IPS-15b (cell line): Measurements from ENCODE around the gene MTFMT.
A peak's percentile ranks its signal among the peaks of the same experiment; 100 is the strongest.
"Not testable (repeated sequence)": the region's sequence is repeated elsewhere in the genome, so short reads cannot be mapped to it uniquely, and the experiment has no call there.

Experiments used
- H3K27me3 ChIP-seq: one replicate; pipeline ENCODE4 v1.6.1; 2013; ENCODE audit warnings: low read length; ENCODE audit not compliant: control insufficient read depth, insufficient read depth
- H3K36me3 ChIP-seq: one replicate; pipeline ENCODE4 v1.6.1; 2013; ENCODE audit warnings: low read length; ENCODE audit not compliant: control insufficient read depth, insufficient read depth
- H3K4me1 ChIP-seq: one replicate; pipeline ENCODE4 v1.6.1; 2013; ENCODE audit warnings: mild to moderate bottlenecking, low read length; ENCODE audit not compliant: control insufficient read depth, insufficient read depth
- H3K4me3 ChIP-seq: one replicate; pipeline ENCODE4 v1.5.1; 2013; ENCODE audit warnings: low read depth, low read length
- H3K9ac ChIP-seq: one replicate; pipeline ENCODE4 v1.6.1; 2013; ENCODE audit warnings: low read depth, mild to moderate bottlenecking, low read length
- H3K9me3 ChIP-seq: one replicate; pipeline ENCODE4 v1.6.1; 2013; ENCODE audit warnings: mild to moderate bottlenecking, low read length; ENCODE audit not compliant: control insufficient read depth, insufficient read depth

Gene MTFMT

DNA sequence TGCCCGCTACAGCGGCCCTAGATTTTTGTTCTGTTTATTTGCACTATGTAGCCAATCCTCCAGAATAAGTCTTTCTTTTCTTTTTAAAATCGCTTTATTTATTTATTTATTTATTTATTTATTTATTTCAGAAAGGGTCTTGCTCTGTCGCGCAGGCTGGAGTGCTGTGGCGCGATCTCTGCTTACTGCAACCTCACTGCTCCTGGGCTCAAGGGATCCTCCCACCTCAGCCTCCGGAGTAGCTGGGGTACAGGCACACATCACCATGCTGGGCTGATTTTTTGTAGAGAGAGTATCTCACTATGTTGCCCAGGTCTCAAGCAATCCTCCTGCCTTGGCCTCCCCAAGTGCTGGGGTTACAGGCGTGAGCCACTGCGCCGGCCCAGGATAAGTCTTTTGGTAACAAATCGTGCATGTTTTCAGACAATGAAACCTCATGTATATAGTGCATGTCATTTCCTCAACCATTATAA, 333 bp upstream of the MTFMT start:
- no peaks in the 10 kb centered on the region for H3K36me3 ChIP-seq
- no peaks in the 10 kb centered on the region for H3K9me3 ChIP-seq
- H3K4me3 ChIP-seq: peak overlapping the region; percentile 91
- H3K27me3 ChIP-seq: peaks cover 2% of the 10 kb centered on the region
- H3K9ac ChIP-seq: no peak overlapping the region
- H3K4me1 ChIP-seq: no peaks in the 10 kb centered on the region

DNA sequence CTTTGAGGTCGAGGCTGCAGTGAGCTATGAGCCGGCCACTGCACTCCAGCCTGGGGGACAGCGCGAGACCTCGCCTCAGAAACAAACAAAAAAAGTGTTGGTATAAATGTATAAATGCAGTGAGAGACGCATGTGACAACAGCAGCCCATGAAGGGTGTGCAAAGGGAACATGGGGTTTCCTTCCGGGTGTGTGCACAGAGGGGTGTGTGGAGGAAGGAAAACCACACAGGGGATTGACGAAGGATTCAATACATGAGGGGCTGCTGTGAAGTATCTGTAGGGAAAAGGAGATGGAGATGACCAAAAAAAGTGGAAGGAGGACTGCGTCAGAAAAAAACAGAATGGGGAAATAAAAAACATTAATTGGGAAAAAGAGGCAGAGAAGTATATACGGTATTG, 1.1 kb downstream of the MTFMT start:
- peak overlapping the region; percentile 91 for H3K4me3 ChIP-seq
- H3K36me3 ChIP-seq: no peaks in the 10 kb centered on the region
- peaks cover 2% of the 10 kb centered on the region for H3K27me3 ChIP-seq
- H3K4me1 ChIP-seq: no peaks in the 10 kb centered on the region
- H3K9me3 ChIP-seq: no peaks in the 10 kb centered on the region
- no peak overlapping the region for H3K9ac ChIP-seq

GRCh38 chr15:65027593-65027992, 1.8 kb downstream of the MTFMT start:
- Histone ChIP-seq H3K36me3 (no peaks in the 10 kb centered on the region), H3K27me3 (peaks cover 2% of the 10 kb centered on the region), H3K9ac (no peak overlapping the region), H3K9me3 (no peaks in the 10 kb centered on the region), H3K4me1 (no peaks in the 10 kb centered on the region), H3K4me3 (no peak overlapping the region)

DNA sequence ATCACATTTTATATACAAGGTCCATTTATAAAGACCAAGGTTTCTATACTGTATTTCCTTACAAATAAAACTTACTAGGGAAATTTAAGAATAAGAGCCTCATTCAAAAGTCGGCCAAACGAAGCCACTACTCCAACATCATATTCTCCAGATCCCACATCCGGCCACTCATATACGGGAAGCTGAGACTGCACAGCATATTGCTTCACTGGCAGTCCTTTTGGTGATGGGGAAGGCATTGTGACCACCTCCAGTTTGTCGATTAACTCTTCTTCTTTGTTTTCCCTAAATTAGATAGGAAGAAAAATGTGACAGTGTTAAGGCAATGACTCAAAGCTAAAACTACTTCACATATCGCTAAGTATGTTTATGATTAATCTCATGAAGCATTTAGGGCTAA, 2.7 kb downstream of the MTFMT start:
- Histone ChIP-seq H3K27me3 (peaks cover 2% of the 10 kb centered on the region), H3K9ac (no peak overlapping the region), H3K4me3 (no peak overlapping the region), H3K4me1 (no peaks in the 10 kb centered on the region), H3K9me3 (no peaks in the 10 kb centered on the region), H3K36me3 (no peaks in the 10 kb centered on the region)

DNA sequence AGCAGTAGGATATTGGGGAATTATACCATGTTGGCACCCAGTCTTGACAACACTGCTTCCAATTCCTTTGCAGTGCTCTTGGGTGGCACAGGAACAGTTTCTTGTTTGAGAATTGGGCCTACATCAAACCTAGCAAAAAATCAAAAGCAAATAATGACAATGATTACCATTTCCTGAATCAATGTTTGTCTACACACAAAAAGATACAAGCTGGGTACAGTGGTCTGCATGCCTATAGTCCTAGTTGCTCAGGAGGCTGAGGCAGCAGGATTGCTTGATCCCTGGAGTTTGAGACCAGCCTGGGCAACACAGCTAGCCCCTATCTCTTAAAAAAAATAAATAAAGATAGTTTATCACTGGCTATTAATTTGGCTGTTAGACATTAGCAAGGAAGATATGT, 8.0 kb downstream of the MTFMT start:
- no peaks in the 10 kb centered on the region for H3K9me3 ChIP-seq
- H3K27me3 ChIP-seq: no peaks in the 10 kb centered on the region
- no peak overlapping the region for H3K9ac ChIP-seq
- no peaks in the 10 kb centered on the region for H3K4me1 ChIP-seq
- no peaks in the 10 kb centered on the region for H3K36me3 ChIP-seq
- H3K4me3 ChIP-seq: no peak overlapping the region

DNA sequence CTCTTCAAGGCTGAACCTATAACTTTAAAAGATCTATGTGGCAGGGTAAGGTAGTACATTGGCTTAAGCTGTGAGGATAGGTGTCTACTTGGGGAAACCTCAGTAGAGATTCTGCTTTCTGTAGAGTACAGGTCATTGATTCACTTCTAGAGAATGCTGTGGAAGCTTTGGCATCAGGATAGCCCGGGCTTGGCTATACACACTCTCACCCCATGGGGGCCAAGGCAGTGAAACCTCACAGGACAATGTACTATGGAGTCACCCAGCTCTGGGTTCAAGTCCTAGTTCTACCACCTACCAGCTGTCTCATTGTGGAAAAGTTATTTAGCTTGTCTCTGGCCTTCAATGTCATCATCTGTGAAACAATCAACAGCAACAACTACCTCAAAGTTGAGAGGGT, 9.0 kb downstream of the MTFMT start:
- Histone ChIP-seq H3K27me3 (no peaks in the 10 kb centered on the region), H3K36me3 (no peaks in the 10 kb centered on the region), H3K4me3 (no peak overlapping the region), H3K9ac (no peak overlapping the region), H3K9me3 (no peaks in the 10 kb centered on the region), H3K4me1 (no peaks in the 10 kb centered on the region)

DNA sequence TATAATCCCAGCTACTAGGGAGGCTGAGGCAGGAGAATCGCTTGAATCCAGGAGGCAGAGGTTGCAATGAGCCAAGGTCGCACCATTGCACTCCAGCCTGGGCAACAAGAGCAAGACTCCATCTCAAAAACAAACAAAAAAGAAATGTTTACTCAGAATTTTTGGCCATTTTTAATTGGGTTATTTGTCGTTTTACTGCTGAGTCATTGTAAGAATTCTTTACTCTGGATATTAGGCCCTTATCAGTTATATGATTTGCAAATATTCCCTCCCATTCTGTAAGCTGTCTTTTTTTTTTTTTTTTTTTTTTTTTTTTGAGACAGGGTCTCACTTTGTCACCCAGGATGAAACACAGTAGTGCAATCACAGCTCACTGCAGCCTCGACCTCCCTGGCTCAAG, 18.2 kb downstream of the MTFMT start:
- H3K27me3 ChIP-seq: not testable (repeated sequence)

DNA sequence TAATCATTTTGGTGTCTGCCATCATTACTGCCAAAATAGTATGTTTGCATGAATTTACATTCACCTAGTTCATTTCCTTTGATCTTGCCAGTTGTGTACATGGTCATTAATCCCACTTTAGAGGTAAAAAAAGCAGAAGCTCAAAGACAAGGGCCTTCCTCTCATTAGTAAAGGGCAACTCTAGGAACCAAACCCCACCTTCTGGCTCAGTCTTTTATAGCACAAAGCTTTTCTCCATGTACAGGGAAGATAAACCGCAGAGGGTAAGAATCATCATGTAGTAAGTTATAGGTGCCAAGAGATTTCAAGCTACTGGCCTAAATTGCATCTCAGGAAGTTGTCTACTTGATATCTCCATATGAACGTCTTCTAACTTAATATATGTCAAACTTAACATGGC, 20.5 kb downstream of the MTFMT start:
- H3K4me3 ChIP-seq: no peak overlapping the region
- peaks cover 3% of the 10 kb centered on the region for H3K36me3 ChIP-seq
- H3K4me1 ChIP-seq: peaks cover 4% of the 10 kb centered on the region
- no peaks in the 10 kb centered on the region for H3K27me3 ChIP-seq
- no peak overlapping the region for H3K9ac ChIP-seq
- H3K9me3 ChIP-seq: no peaks in the 10 kb centered on the region

More for the DNA sequence above, 18.2 kb downstream of the MTFMT start:
- H3K9ac ChIP-seq, H3K9me3 ChIP-seq, H3K4me3 ChIP-seq, H3K4me1 ChIP-seq, H3K36me3 ChIP-seq: not testable (repeated sequence)

GRCh38 chr15:65006876-65007275, 22.6 kb downstream of the MTFMT start:
- peaks cover 3% of the 10 kb centered on the region for H3K36me3 ChIP-seq

GRCh38 chr15:65004993-65005392, 24.4 kb downstream of the MTFMT start:
- Histone ChIP-seq H3K4me1 (peaks cover 4% of the 10 kb centered on the region), H3K4me3 (no peak overlapping the region), H3K9me3 (no peaks in the 10 kb centered on the region), H3K27me3 (no peaks in the 10 kb centered on the region), H3K9ac (no peak overlapping the region), H3K36me3 (peaks cover 3% of the 10 kb centered on the region)

More at GRCh38 chr15:65006876-65007275, 22.6 kb downstream of the MTFMT start:
- Histone ChIP-seq H3K9me3 (no peaks in the 10 kb centered on the region), H3K4me1 (peaks cover 4% of the 10 kb centered on the region), H3K4me3 (no peak overlapping the region), H3K27me3 (no peaks in the 10 kb centered on the region), H3K9ac (no peak overlapping the region)

DNA sequence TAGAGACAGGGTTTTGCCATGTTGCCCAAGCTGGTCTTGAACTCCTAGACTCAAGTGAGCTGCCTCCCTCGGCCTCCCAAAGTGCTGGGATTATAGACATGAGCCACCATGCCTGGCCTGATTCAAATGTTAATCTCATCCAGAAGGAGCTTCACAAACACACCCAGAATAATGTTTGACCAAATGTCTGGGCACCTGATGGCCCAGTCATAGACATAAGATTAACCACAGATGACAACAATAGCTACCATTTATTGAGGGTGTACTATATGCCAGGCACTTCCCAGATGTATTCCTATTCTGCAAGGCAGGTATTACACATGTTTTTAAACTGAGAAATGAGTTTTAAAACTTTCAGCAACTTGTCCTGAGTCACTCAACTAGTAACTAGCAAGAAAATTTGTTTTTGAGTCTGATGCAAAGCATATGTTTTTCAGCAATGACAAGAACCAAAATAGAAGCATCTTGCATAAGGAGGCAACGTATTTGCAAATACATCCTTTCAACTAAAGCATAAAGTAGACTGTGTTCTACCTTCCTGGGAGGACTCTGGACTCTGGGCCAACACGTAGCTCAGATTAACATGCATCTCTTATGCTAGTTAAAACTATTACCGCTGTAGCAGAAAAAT, 31.6 kb downstream of the MTFMT start:
- Histone ChIP-seq H3K36me3 (no peaks in the 10 kb centered on the region), H3K4me3 (no peak overlapping the region), H3K27me3 (no peaks in the 10 kb centered on the region), H3K9me3 (no peaks in the 10 kb centered on the region), H3K9ac (no peak overlapping the region), H3K4me1 (no peaks in the 10 kb centered on the region)

GRCh38 chr15:64997066-64997465, 32.4 kb downstream of the MTFMT start:
- Histone ChIP-seq H3K27me3 (no peaks in the 10 kb centered on the region), H3K36me3 (no peaks in the 10 kb centered on the region), H3K9ac (no peak overlapping the region), H3K4me3 (no peak overlapping the region), H3K9me3 (no peaks in the 10 kb centered on the region), H3K4me1 (no peaks in the 10 kb centered on the region)
